HG03135 (cell line): Measurements from ENCODE around the gene ICAM3.
A peak's percentile ranks its signal among the peaks of the same experiment; 100 is the strongest.

ENCODE experiments used
- ATAC-seq: cut with Tn5 transposase; IDR thresholded peaks from one replicate; pipeline ENCODE4 v1.9.1; 2021; ENCODE audit warnings: mild to moderate bottlenecking, moderate library complexity; ENCODE audit not compliant: unreplicated experiment

The ICAM3 gene

GRCh38 chr19:10320602-10321416, 18.6 kb downstream of the ICAM3 start:
- ATAC-seq: no peak

- no peak for ATAC-seq
These were observed 20.4 kb downstream of the ICAM3 start for GRCh38 chr19:10318807-10319682.

GRCh38 chr19:10317857-10318462, 21.5 kb downstream of the ICAM3 start:
- no peak for ATAC-seq

- no peak for ATAC-seq
These were observed 22.2 kb downstream of the ICAM3 start for GRCh38 chr19:10317045-10317856.

GRCh38 chr19:10316229-10317044, 23.0 kb downstream of the ICAM3 start:
- ATAC-seq: peak; percentile 26

GRCh38 chr19:10315335-10316214, 23.8 kb downstream of the ICAM3 start, which contains the start of gene FDX2:
TSS of gene FDX2 (minus strand) at chr19:10316015. CDS start at chr19:10315996, 19 bp downstream.
- peak; percentile 65 for ATAC-seq

- no peak for ATAC-seq
These were observed 30.0 kb downstream of the ICAM3 start, which contains the start of gene ZGLP1 for GRCh38 chr19:10309423-10309822. TSS of gene ZGLP1 (minus strand) at chr19:10309815.

GRCh38 chr19:10306327-10306726, 33.1 kb downstream of the ICAM3 start:
- no peak for ATAC-seq

- ATAC-seq: no peak
These were observed 34.2 kb downstream of the ICAM3 start for GRCh38 chr19:10305139-10305806.

GRCh38 chr19:10299545-10300458, 39.6 kb downstream of the ICAM3 start:
- ATAC-seq: no peak

- no peak for ATAC-seq
These were observed 43.4 kb downstream of the ICAM3 start for GRCh38 chr19:10295847-10296591.

GRCh38 chr19:10295305-10295846, 44.0 kb downstream of the ICAM3 start:
- peak; percentile 42 for ATAC-seq

- no peak for ATAC-seq
These were observed 45.1 kb downstream of the ICAM3 start for GRCh38 chr19:10294368-10294697.

GRCh38 chr19:10293637-10294367, 45.6 kb downstream of the ICAM3 start:
- no peak for ATAC-seq

- no peak for ATAC-seq
These were observed 46.4 kb downstream of the ICAM3 start for GRCh38 chr19:10292789-10293636.
